Trophoblast cell (in vitro differentiated cells and primary cell): Measurements from ENCODE around the gene TEX261.

ENCODE experiments used
- DNase-seq, 2 donors: peaks; one replicate each; pipeline ENCODE4 v3.0.0-alpha.2; 2016
- H2AFZ ChIP-seq: 2 replicates; pipeline ENCODE4 v1.6.1; 2013; ENCODE audit warnings: low read length, moderate library complexity, mild to moderate bottlenecking; ENCODE audit not compliant: insufficient read depth, poor library complexity
- H2AK5ac ChIP-seq: 2 replicates; pipeline ENCODE4 v1.6.1; 2013; ENCODE audit warnings: mild to moderate bottlenecking, low read length
- H2BK120ac ChIP-seq: 2 replicates; pipeline ENCODE4 v1.6.1; 2013; ENCODE audit warnings: low read length, mild to moderate bottlenecking, moderate library complexity; ENCODE audit not compliant: insufficient read depth, poor library complexity
- H2BK12ac ChIP-seq: 2 replicates; pipeline ENCODE4 v1.6.1; 2013; ENCODE audit warnings: mild to moderate bottlenecking, low read length, moderate library complexity
- H2BK5ac ChIP-seq: 2 replicates; pipeline ENCODE4 v1.6.1; 2013; ENCODE audit warnings: low read length, low read depth, moderate library complexity, mild to moderate bottlenecking; ENCODE audit not compliant: poor library complexity
- H3K14ac ChIP-seq: 2 replicates; pipeline ENCODE4 v1.6.1; 2013; ENCODE audit warnings: mild to moderate bottlenecking, low read length
- H3K18ac ChIP-seq: 2 replicates; pipeline ENCODE4 v1.6.1; 2013; ENCODE audit warnings: mild to moderate bottlenecking, low read length
- H3K23ac ChIP-seq: 2 replicates; pipeline ENCODE4 v1.6.1; 2013; ENCODE audit warnings: low read length
- H3K27ac ChIP-seq: 2 replicates; pipeline ENCODE4 v1.5.1; 2013; ENCODE audit warnings: low read depth, mild to moderate bottlenecking, inconsistent platforms, low read length, moderate library complexity
- H3K27me3 ChIP-seq: 2 replicates; pipeline ENCODE4 v1.6.1; 2013; ENCODE audit warnings: inconsistent platforms, mild to moderate bottlenecking, low read length, moderate library complexity; ENCODE audit not compliant: insufficient read depth
- H3K36me3 ChIP-seq, 2 experiments: 1 replicate in 1 of 2; 2 replicates in 1 of 2; pipeline ENCODE4 v1.6.1; 2013; ENCODE audit warnings: low read length in 2 of 2, mild to moderate bottlenecking in 2 of 2, moderate library complexity in 1 of 2; ENCODE audit not compliant: insufficient read depth in 2 of 2, control insufficient read depth in 1 of 2
- H3K4ac ChIP-seq: 2 replicates; pipeline ENCODE4 v1.6.1; 2013; ENCODE audit warnings: low read depth, mild to moderate bottlenecking, low read length, moderate library complexity
- H3K4me1 ChIP-seq, 2 experiments: 1 replicate in 1 of 2; 2 replicates in 1 of 2; pipeline ENCODE4 v1.6.1; 2013; ENCODE audit warnings: low read length in 2 of 2, mild to moderate bottlenecking in 2 of 2, moderate library complexity in 1 of 2; ENCODE audit not compliant: insufficient read depth in 2 of 2, control insufficient read depth in 1 of 2
- H3K4me2 ChIP-seq: 2 replicates; pipeline ENCODE4 v1.6.1; 2013; ENCODE audit warnings: inconsistent platforms, mild to moderate bottlenecking, low read length, moderate library complexity
- H3K4me3 ChIP-seq: 2 replicates; pipeline ENCODE4 v1.5.1; 2013; ENCODE audit warnings: mild to moderate bottlenecking, low read depth, low read length, inconsistent platforms
- H3K79me1 ChIP-seq: one replicate; pipeline ENCODE4 v1.6.1; 2013; ENCODE audit warnings: low read length
- H3K79me2 ChIP-seq: 2 replicates; pipeline ENCODE4 v1.6.1; 2013; ENCODE audit warnings: low read length, mild to moderate bottlenecking; ENCODE audit not compliant: control insufficient read depth, insufficient read depth, poor library complexity
- H3K9ac ChIP-seq: 2 replicates; pipeline ENCODE4 v1.6.1; 2013; ENCODE audit warnings: mild to moderate bottlenecking, low read length
- H3K9me3 ChIP-seq: 2 replicates; pipeline ENCODE4 v1.6.1; 2013; ENCODE audit warnings: low read depth, mild to moderate bottlenecking, control low read depth, inconsistent platforms, low read length; ENCODE audit not compliant: insufficient read depth
- H4K12ac ChIP-seq: 2 replicates; pipeline ENCODE4 v1.6.1; 2013; ENCODE audit warnings: low read depth, mild to moderate bottlenecking, low read length, moderate library complexity
- H4K8ac ChIP-seq: 2 replicates; pipeline ENCODE4 v1.6.1; 2013; ENCODE audit warnings: low read depth, mild to moderate bottlenecking, low read length, moderate library complexity
- H4K91ac ChIP-seq: one replicate; pipeline ENCODE4 v1.6.1; 2013; ENCODE audit warnings: low read depth, mild to moderate bottlenecking, low read length, moderate library complexity
- WGBS: extraction: QIAGEN DNeasy Blood & Tissue Kit; methylation state at CpG from one replicate; pipeline ENCODE4 v1.1.7; 2013; ENCODE audit warnings: missing lambda C conversion rate; ENCODE audit not compliant: insufficient read length, insufficient coverage; ENCODE audit errors: extremely low coverage; 5-methylcytosine and 5-hydroxymethylcytosine counted together

Gene TEX261

DNA sequence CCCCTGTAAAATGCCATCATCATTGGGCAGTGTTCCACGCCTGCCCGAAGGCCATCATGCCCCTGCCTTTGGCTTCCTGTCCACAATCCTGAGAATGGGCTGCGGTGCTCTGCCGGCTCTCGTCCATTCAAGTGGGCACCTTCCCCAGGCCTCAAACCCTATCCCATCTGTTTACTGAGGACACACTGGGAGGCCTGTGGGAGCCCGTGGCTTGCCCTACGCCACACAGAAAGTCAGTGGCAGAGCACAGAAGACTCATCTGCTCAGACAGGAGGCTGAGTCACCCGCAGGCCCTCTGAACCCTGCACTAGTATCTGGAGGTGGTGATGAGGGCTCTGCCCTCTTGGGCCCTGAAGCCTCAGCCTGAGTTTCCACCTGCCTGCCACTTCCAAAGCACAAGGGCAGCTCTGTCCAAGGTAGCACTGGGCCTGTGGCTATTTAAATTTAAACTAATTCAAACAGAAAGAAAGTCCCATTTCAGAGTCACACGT lies 35.4 kb downstream of the TEX261 start:
- Histone ChIP-seq H2BK5ac (no peak overlapping the region), H4K91ac (no peak overlapping the region), H2BK12ac (no peak overlapping the region), H3K27ac (no peak overlapping the region), H3K4me3 (no peak overlapping the region), H3K4me1 (no peaks in the 10 kb centered on the region), H3K4me2 (no peak overlapping the region), H3K79me1 (no peaks in the 10 kb centered on the region), H3K36me3 (no peaks in the 10 kb centered on the region), H3K18ac (no peak overlapping the region), H3K23ac (no peak overlapping the region), H4K12ac (no peak overlapping the region), H2BK120ac (no peak overlapping the region), H3K9ac (no peak overlapping the region), H3K9me3 (no peaks in the 10 kb centered on the region), H2AFZ (no peak overlapping the region), H3K14ac (no peak overlapping the region), H4K8ac (no peak overlapping the region), H2AK5ac (no peak overlapping the region), H3K79me2 (no peaks in the 10 kb centered on the region), H3K4ac (no peak overlapping the region), H3K27me3 (no peaks in the 10 kb centered on the region)
- no CpG with 5 or more reads among the region's 9 CpGs for WGBS
- DNase-seq: peak; percentile 76 to 77

DNA sequence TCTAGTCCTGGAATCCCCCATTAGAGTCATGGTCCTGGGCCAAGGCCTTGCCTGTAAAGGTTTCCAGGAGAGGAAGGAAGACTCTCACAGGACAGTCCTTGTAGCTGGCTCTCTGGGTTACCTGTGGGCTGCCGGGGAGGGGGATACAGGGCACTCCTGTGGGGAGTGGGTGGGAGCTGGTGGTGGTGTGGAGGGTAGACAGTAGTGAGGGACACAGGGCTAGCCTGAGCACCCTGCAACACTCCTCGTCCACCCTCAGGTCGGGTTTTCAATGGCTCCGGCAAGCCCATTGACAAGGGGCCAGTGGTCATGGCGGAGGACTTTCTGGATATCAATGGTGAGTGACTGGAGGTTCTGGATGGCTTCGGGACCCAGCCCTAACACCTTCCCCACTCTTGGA lies 35.9 kb downstream of the TEX261 start:
- Histone ChIP-seq H3K79me2 (no peaks in the 10 kb centered on the region), H2BK120ac (no peak overlapping the region), H3K27me3 (no peaks in the 10 kb centered on the region), H2BK12ac (no peak overlapping the region), H3K4me1 (no peaks in the 10 kb centered on the region), H3K27ac (no peak overlapping the region), H3K9me3 (no peaks in the 10 kb centered on the region), H3K79me1 (no peaks in the 10 kb centered on the region), H2AK5ac (no peak overlapping the region), H3K23ac (no peak overlapping the region), H3K14ac (no peak overlapping the region), H4K12ac (no peak overlapping the region), H4K91ac (no peak overlapping the region), H3K4me3 (no peak overlapping the region), H2AFZ (no peak overlapping the region), H2BK5ac (no peak overlapping the region), H3K18ac (no peak overlapping the region), H3K36me3 (no peaks in the 10 kb centered on the region), H4K8ac (no peak overlapping the region), H3K4me2 (no peak overlapping the region), H3K4ac (no peak overlapping the region), H3K9ac (no peak overlapping the region)
- WGBS: no CpG with 5 or more reads among the region's 6 CpGs
- no peak for DNase-seq

DNA sequence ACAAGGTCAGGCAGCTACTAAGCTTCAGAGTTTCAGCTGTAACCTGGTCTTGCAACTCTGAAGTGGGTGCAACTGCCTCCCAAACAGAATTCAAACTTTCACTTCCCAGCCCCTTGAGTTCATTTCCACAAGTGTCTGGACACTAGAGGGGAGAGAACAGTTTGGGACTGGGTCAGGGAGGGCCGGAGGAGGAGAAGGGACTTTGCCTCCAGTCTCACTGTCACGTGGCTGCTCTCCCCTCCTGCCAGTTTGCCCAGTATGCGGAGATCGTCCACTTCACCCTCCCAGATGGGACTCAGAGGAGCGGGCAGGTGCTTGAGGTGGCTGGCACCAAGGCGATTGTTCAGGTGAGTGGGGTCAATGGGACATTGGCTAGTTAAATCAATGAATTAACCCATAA lies 36.9 kb downstream of the TEX261 start:
- H3K79me2 ChIP-seq: no peaks in the 10 kb centered on the region
- H2AFZ ChIP-seq: no peak overlapping the region
- H3K79me1 ChIP-seq: no peaks in the 10 kb centered on the region
- no peak overlapping the region for H2BK120ac ChIP-seq
- no peaks in the 10 kb centered on the region for H3K36me3 ChIP-seq
- H2BK5ac ChIP-seq: no peak overlapping the region
- no peak overlapping the region for H3K4ac ChIP-seq
- no peak overlapping the region for H3K27ac ChIP-seq
- no peak overlapping the region for H4K12ac ChIP-seq
- H3K4me3 ChIP-seq: no peak overlapping the region
- WGBS: no CpG with 5 or more reads among the region's 6 CpGs
- H2AK5ac ChIP-seq: no peak overlapping the region
- H4K8ac ChIP-seq: no peak overlapping the region
- no peak overlapping the region for H3K14ac ChIP-seq
- no peaks in the 10 kb centered on the region for H3K27me3 ChIP-seq
- no peak overlapping the region for H2BK12ac ChIP-seq
- no peak overlapping the region for H3K9ac ChIP-seq
- no peaks in the 10 kb centered on the region for H3K4me1 ChIP-seq
- H4K91ac ChIP-seq: no peak overlapping the region
- DNase-seq: no peak
- no peaks in the 10 kb centered on the region for H3K9me3 ChIP-seq
- no peak overlapping the region for H3K18ac ChIP-seq
- H3K4me2 ChIP-seq: no peak overlapping the region
- no peak overlapping the region for H3K23ac ChIP-seq

DNA sequence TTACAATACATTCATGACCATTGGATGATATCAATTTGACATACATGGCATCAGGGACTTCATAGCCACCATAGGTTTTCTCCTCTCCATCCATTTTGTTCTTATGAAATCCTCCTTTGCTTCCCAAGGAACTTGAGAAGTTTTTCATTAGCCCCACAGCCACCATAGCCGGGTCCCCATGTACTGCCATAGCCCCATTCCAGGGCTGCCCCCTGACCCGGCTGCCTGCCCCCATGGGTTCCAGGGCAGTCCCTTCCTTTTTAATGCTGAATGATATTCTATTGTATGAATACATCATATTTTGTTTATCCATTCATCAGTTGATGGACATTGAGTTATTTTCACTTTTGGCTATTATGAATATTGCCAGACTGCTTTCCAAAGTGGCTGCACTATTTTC lies 38.5 kb downstream of the TEX261 start:
- Histone ChIP-seq H3K9ac (no peak overlapping the region), H3K4me3 (no peak overlapping the region)
- no CpG with 5 or more reads among the region's 2 CpGs for WGBS

More for the DNA sequence above, 38.5 kb downstream of the TEX261 start:
- no peaks in the 10 kb centered on the region for H3K79me2 ChIP-seq
- H3K4me2 ChIP-seq: no peak overlapping the region
- H3K9me3 ChIP-seq: no peaks in the 10 kb centered on the region
- no peak overlapping the region for H4K12ac ChIP-seq
- H4K91ac ChIP-seq: no peak overlapping the region
- no peaks in the 10 kb centered on the region for H3K27me3 ChIP-seq
- H4K8ac ChIP-seq: no peak overlapping the region
- no peak overlapping the region for H2BK5ac ChIP-seq
- H2AFZ ChIP-seq: no peak overlapping the region
- no peak overlapping the region for H2AK5ac ChIP-seq
- H2BK12ac ChIP-seq: no peak overlapping the region
- H3K27ac ChIP-seq: no peak overlapping the region
- no peak overlapping the region for H3K18ac ChIP-seq
- no peaks in the 10 kb centered on the region for H3K36me3 ChIP-seq
- no peak for DNase-seq
- H3K4ac ChIP-seq: no peak overlapping the region
- no peaks in the 10 kb centered on the region for H3K4me1 ChIP-seq
- H3K14ac ChIP-seq: no peak overlapping the region
- H2BK120ac ChIP-seq: no peak overlapping the region
- no peaks in the 10 kb centered on the region for H3K79me1 ChIP-seq
- H3K23ac ChIP-seq: no peak overlapping the region
